Activated T-cell treated with anti-CD3 and anti-CD28 coated beads for 4 hours (primary cell): ENCODE data around the gene MATCAP1.
A peak's percentile ranks its signal among the peaks of the same experiment; 100 is the strongest.

ENCODE experiments used
- DNase-seq: peaks from one replicate; pipeline ENCODE4 v3.0.0-alpha.2; 2020

The MATCAP1 gene

DNA sequence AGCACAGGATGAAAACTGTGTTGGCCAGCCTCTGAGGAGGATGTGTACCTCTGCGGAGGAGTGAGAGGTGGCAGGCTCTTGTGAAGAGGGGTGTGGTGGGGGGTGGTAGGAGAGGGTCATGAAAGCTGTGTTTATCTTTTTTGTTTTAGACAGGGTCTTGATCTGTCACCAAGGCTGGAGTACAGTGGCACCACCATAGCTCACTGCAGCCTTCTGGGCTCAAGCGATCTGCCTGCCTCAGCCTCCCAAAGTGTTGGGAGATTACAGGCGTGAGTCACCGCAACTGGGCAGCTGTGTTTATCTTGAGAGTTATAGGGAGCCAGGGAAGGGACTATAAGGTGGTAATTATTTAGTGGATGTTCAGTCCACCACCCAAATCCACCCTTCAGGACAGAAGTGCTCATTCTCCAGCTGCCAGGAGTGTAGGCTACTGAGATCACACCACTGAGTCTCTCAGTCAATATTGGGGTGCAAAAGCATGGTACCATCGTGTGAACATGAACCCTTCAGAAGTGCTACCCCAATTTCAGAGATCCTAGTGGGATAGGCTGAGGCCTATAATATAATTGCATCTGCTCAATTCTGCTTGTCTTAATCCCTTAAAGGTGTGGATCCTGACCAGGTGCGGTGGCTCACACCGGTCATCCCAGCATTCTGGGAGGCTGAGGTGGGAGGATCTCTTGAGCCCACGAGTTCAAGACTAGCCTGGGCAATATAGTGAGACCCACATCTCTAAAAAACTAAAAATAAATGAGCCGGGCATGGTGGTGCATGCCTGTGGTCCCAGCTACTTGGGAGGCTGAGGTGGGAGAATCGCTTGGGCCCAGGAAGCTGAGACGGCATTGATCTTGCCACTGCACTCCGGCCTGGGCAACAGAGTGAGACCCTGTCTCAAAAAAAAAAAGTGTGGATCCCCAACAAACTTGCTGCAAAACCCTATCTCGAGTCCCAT is 7.0 kb upstream of the MATCAP1 start:
- no peak for DNase-seq

DNA sequence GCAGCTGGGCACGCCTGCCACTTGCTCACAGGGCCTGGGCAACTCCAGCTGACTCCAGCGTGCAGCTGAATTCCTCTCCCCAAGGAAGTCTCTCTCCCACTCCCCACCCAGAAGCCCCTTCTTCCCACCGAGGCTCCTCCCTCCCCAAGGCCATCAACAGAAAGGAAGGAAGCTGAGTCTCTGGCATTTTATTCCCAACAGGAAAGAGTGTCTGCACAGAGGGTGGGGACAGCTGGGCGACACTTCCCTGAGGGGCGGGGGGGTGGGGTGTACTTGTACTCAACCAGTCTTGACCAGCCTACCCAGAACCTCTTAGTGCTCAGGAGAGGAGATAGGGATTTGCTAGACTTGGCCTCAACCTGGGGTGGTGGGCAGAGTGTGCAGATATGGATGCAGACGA is 6.3 kb upstream of the MATCAP1 start, which contains the start of gene EXOC3L1:
Gene EXOC3L1 (minus strand): TSS at position 96 of the 400 bp plus-strand sequence. CDS start 460 bp downstream, outside the sequence.
- no peak for DNase-seq

DNA sequence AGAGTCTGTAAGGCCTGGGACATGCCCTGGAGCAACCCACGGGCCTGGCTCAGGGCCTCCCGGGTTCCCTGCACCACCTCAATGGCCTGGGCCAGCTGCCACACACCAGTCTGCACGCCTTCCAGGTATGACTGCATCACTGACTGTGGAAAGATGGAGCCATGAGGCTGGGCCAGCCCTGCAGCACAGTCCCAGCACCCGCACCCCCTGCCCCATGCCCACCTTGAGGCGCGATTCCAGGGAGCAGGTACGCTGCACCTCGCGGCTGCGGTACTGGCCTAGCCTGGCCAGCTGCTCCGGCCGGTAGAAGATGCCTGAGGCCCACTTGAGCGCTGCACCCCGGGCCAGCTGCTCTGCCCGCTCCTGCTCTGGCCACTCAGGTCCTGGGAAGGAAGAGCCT is 5.0 kb upstream of the MATCAP1 start:
- DNase-seq: no peak

DNA sequence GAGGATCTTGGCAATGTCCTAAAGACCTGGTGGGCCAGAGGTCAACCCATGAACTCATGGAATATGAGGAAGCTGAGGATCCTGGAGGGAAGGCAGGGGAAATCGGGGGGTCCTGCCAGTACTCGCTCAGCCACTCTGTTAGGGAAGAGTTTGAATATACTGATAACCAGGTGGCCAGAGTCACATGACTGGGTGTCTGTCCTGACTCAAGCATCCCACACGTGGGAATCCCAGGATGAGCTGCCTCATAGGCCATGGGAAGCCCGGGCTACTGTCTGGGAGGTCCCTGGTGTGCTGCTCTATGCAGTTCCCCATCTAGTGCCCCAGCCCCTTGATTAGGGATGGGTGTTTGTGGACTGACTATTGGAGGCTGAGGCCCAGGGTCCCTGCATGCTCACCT is 4.6 kb upstream of the MATCAP1 start:
- no peak for DNase-seq

- DNase-seq: no peak
Observed at GRCh38 chr16:67187175-67187890, 3.6 kb upstream of the MATCAP1 start.

GRCh38 chr16:67186550-67186950 is 2.8 kb upstream of the MATCAP1 start:
- no peak for DNase-seq

- no peak for DNase-seq
Observed at GRCh38 chr16:67185651-67186134, 1.9 kb upstream of the MATCAP1 start.

DNA sequence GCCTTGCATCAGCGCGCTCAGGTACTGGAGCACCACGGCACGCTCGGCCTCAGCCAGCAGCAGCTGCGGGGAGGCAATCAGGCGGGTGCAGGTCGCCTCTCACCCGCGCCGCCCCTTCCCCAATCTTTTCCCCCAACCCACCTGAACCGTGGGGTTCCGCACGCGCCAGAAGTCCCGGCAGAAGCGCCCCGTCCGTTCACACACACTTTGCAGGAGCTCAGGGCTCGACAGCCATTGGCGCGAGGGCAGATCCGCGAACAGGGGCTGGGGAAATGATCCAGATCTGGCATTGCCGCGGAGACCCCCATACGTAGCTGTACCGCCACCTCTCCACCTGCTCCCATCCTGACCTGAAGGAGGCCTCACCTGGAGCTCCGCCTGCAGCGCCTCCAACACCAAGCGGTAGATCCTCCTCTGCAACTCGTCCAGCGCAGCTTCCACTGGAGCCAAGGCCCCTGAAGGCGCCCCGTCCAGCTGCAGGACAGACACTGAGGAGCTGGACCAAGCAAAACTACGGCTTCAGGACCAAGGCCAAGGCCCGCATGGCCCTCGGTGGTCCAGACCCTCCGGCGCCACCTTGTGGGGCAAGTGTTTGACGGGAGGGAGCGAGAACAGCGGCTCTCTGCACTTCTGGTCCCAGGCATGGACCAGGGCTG is 1.4 kb upstream of the MATCAP1 start:
- peak; percentile 72 for DNase-seq

DNA sequence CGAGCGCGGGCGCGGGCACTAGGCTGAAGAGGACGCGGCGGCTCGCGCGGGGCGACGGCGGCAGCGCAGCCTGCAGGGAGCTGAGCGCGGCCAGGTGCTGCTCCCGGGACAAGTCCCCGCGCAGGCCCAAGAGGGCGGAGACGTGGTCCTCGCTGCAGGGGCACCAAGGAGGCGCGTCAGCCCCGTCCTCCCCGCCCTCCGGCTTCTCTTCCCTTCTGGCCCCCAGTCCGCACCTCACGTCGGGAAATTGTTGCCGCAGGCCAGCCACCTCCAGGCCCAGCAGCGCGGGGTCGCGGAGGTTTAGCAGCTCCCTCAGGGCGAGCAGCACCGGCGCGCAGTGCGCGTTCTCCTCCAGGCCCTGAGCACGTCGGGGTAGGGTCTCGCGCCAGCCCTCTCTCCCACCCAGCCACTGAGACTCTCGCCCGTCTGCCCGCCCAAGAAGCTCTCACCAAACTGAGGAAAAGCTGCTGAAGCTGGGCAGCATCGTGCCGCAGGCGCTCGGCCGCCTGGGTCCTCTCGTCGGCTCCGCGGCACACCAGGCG is 761 bp upstream of the MATCAP1 start:
- no peak for DNase-seq

GRCh38 chr16:67183284-67183626 is 508 bp downstream of the MATCAP1 start:
- no peak for DNase-seq

DNA sequence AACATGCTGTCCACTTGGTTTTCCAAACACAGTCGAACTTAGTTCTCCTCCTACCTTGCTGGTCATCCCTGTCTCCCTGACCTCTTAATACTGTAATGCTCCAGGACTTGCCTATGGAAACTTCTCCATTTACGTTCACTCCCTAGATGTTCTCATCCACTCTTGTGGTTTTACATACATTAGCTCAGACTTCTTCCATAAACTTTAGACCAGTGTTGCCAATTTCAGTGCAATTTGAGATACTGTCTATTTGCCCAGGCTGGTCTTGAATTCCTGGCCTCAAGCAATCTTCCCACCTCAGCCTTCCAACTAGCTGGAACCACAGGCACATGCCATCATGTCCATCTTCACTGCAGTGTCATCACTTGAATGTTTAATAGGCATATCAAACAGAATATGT is 1.5 kb downstream of the MATCAP1 start:
- DNase-seq: no peak

DNA sequence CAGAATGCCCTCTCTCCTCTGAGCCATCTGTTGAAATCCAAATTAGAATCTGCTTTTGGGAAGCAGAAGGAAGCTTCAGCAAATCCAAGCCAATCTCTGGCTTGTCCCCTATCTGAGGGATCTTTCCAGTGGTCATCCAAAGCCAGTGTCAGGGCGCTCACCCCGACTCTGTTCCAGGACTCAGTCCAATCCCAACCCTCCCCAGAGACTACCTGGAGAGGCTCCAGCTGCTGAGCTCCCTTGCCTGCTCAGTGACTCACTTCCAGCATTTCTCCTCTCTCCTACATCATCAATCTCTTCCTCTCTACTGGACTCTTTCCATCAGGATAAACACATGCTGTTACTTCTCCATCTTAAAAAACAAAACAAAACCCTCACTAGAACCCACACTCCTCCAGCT is 2.4 kb downstream of the MATCAP1 start:
- no peak for DNase-seq

DNA sequence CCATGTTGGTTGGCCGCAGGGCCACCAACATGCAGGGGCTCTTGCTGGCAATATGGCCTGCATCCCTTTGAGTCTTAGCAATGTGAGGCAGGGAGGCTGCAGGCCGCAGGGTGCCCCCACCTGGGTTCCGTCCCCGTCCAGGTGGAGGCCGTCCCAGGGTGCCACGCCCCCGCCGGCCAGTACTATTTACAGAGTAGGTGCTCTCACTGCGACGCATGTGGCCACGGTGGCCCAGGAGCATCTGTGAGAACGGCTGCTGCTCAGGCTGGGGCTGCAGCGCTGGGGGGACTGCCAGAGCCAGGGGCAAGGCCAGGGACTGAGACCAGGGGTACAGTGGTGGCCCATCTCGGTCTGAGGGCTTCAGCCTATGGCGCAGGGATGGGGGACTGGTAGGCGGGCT is 3.6 kb downstream of the MATCAP1 start:
- DNase-seq: no peak

DNA sequence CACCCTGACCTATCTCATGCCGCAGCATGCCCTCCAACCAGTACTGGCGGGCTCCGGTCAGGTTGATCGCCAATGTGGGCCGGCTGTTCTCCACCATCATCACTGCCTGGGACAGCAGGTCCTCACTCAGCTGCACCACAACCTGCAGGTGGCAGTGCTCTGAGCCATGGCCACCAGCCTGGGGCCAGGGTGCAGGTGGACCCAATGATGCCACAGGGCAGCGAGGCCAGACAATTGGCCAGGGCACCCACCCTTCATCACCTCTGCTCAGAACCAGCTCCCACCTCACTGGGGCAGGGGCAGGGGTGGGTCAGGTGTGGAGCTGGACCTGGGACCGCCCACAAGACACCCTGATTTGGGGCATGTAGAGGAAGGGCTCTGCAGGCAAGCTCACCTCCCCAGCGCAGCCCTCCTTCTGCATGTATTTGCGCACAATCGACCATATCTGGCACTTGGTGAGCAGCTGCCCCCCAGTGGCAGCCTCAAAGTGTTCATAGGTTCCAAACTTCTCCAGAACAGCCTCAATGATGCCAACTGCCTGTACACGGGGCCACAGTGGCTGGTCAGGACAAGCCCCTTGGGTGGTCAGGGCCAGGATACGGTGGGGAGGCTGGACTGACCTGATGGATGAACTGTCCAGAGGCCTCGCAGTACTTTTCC is 4.2 kb downstream of the MATCAP1 start:
- DNase-seq: no peak

GRCh38 chr16:67177743-67178699 is 5.7 kb downstream of the MATCAP1 start:
- DNase-seq: no peak

GRCh38 chr16:67176662-67177061 is 7.1 kb downstream of the MATCAP1 start:
- no peak for DNase-seq

- no peak for DNase-seq
Observed at GRCh38 chr16:67174706-67175231, 9.0 kb downstream of the MATCAP1 start.

GRCh38 chr16:67173808-67174705 is 9.7 kb downstream of the MATCAP1 start:
- DNase-seq: no peak

- no peak for DNase-seq
Observed at GRCh38 chr16:67173323-67173722, 10.4 kb downstream of the MATCAP1 start.
